ENCODE measurements around the gene TNRC6A.

GRCh38 chr16:24700549-24701392 lies 28.7 kb upstream of the TNRC6A start:
- TF ChIP-seq BHLHE40 (IDR thresholded peaks at IDR 0.05; ENCODE audit: borderline replicate concordance) (no peak), ARNT (IDR thresholded peaks at IDR 0.05) (no peak), SUZ12 (IDR thresholded peaks at IDR 0.05) (no peak), ELF4 (IDR thresholded peaks at IDR 0.05) (no peak), TARDBP (IDR thresholded peaks at IDR 0.05) (no peak), PKNOX1 (IDR thresholded peaks at IDR 0.05) (no peak), SP1 (IDR thresholded peaks at IDR 0.05) (no peak), FOXM1 (IDR thresholded peaks at IDR 0.05; ENCODE audit: borderline replicate concordance) (no peak)
